Cerebellar cortex (tissue), 1 donor: ENCODE results near the gene MGAT2.
"Not testable (repeated sequence)": the region's sequence is repeated elsewhere in the genome, so short reads cannot be mapped to it uniquely, and the experiment has no call there.

Experiments
- DNase-seq: peaks from one replicate; pipeline ENCODE4 v3.0.0-alpha.2; 2015; ENCODE audit warnings: low spot score

MGAT2 gene

GRCh38 chr14:49657500-49657899, 36.9 kb downstream of the MGAT2 start:
- DNase-seq: not testable (repeated sequence)

GRCh38 chr14:49659526-49660455, 39.2 kb downstream of the MGAT2 start:
- no peak for DNase-seq

GRCh38 chr14:49670475-49670874, 49.9 kb downstream of the MGAT2 start:
- no peak for DNase-seq
